Stimulated activated memory B cell treated with anti-CD40 and anti-IgM and Interleukin-4, amounts not matched to agents 10 μg/mL and 1 μg/mL and 100 μg/mL, for 72 hours (primary cell): ENCODE measurements around the gene TMEM190.
"Not testable (repeated sequence)": the region's sequence is repeated elsewhere in the genome, so short reads cannot be mapped to it uniquely, and the experiment has no call there.

ENCODE experiments used
- ATAC-seq: fragments of 150-1000 bp; cut with Tn5 transposase; 2 replicates; pipeline ENCODE4 v1.10.0; 2021
- H3K27ac Mint-ChIP-seq: one replicate; pipeline ENCODE4 v1.8.0; 2022; ENCODE audit warnings: mild to moderate bottlenecking, mixed read lengths
- H3K27me3 Mint-ChIP-seq: one replicate; pipeline ENCODE4 v1.8.0; 2022; ENCODE audit warnings: mixed read lengths
- H3K36me3 Mint-ChIP-seq: one replicate; pipeline ENCODE4 v1.8.0; 2022; ENCODE audit warnings: mixed read lengths
- H3K4me1 Mint-ChIP-seq: one replicate; pipeline ENCODE4 v1.8.0; 2022; ENCODE audit warnings: mixed read lengths
- H3K4me3 Mint-ChIP-seq: one replicate; pipeline ENCODE4 v1.8.0; 2022; ENCODE audit warnings: mild to moderate bottlenecking, moderate library complexity, mixed read lengths
- H3K9me3 Mint-ChIP-seq: one replicate; pipeline ENCODE4 v1.8.0; 2022; ENCODE audit warnings: mixed read lengths

Gene TMEM190

GRCh38 chr19:55409179-55409578 is 32.6 kb downstream of the TMEM190 start:
- H3K9me3 Mint-ChIP-seq, H3K27me3 Mint-ChIP-seq, ATAC-seq: not testable (repeated sequence)
- peak overlapping the region; percentile 94 for H3K27ac Mint-ChIP-seq
- H3K36me3 Mint-ChIP-seq, result peaks cover 16% of the 10 kb centered on the region
- peak overlapping the region; percentile 87 for H3K4me3 Mint-ChIP-seq
- peaks cover 17% of the 10 kb centered on the region for H3K4me1 Mint-ChIP-seq

- Mint-ChIP-seq H3K4me3 (no peak overlapping the region), H3K36me3 (peaks cover 16% of the 10 kb centered on the region), H3K27ac (no peak overlapping the region), H3K27me3 (no peaks in the 10 kb centered on the region), H3K4me1 (peaks cover 17% of the 10 kb centered on the region), H3K9me3 (no peaks in the 10 kb centered on the region)
- no peak for ATAC-seq
Observed at GRCh38 chr19:55410168-55410567, 33.5 kb downstream of the TMEM190 start.

GRCh38 chr19:55418185-55418584 is 41.6 kb downstream of the TMEM190 start:
- no peaks in the 10 kb centered on the region for H3K36me3 Mint-ChIP-seq
- H3K4me1 Mint-ChIP-seq, result no peaks in the 10 kb centered on the region
- no peak overlapping the region for H3K27ac Mint-ChIP-seq
- peak; percentile 43 for ATAC-seq
- H3K4me3 Mint-ChIP-seq, result no peak overlapping the region
- peaks cover 29% of the 10 kb centered on the region for H3K27me3 Mint-ChIP-seq
- no peaks in the 10 kb centered on the region for H3K9me3 Mint-ChIP-seq

GRCh38 chr19:55419103-55419502 is 42.5 kb downstream of the TMEM190 start:
- no peaks in the 10 kb centered on the region for H3K4me1 Mint-ChIP-seq
- peaks cover 29% of the 10 kb centered on the region for H3K27me3 Mint-ChIP-seq
- no peaks in the 10 kb centered on the region for H3K36me3 Mint-ChIP-seq

GRCh38 chr19:55419624-55420236 is 43.1 kb downstream of the TMEM190 start:
- peaks cover 34% of the 10 kb centered on the region for H3K27me3 Mint-ChIP-seq
- no peak for ATAC-seq

More at GRCh38 chr19:55419103-55419502, 42.5 kb downstream of the TMEM190 start:
- no peak overlapping the region for H3K4me3 Mint-ChIP-seq
- no peak overlapping the region for H3K27ac Mint-ChIP-seq
- H3K9me3 Mint-ChIP-seq, result no peaks in the 10 kb centered on the region
- ATAC-seq, result no peak

GRCh38 chr19:55421281-55421680 is 44.7 kb downstream of the TMEM190 start:
- not testable (repeated sequence) for H3K4me3 Mint-ChIP-seq, ATAC-seq, H3K9me3 Mint-ChIP-seq, H3K36me3 Mint-ChIP-seq, H3K27ac Mint-ChIP-seq, H3K4me1 Mint-ChIP-seq
- peaks cover 42% of the 10 kb centered on the region for H3K27me3 Mint-ChIP-seq

More at GRCh38 chr19:55419624-55420236, 43.1 kb downstream of the TMEM190 start:
- H3K4me1 Mint-ChIP-seq, result no peaks in the 10 kb centered on the region
- no peaks in the 10 kb centered on the region for H3K36me3 Mint-ChIP-seq
- no peak overlapping the region for H3K4me3 Mint-ChIP-seq
- no peak overlapping the region for H3K27ac Mint-ChIP-seq
- H3K9me3 Mint-ChIP-seq, result no peaks in the 10 kb centered on the region

- Mint-ChIP-seq H3K27me3 (peaks cover 37% of the 10 kb centered on the region), H3K27ac (no peak overlapping the region), H3K36me3 (no peaks in the 10 kb centered on the region), H3K4me3 (no peak overlapping the region), H3K9me3 (no peaks in the 10 kb centered on the region), H3K4me1 (no peaks in the 10 kb centered on the region)
- ATAC-seq, result no peak
Observed at GRCh38 chr19:55423225-55424005, 46.8 kb downstream of the TMEM190 start.

- no peaks in the 10 kb centered on the region for H3K36me3 Mint-ChIP-seq
- ATAC-seq, result no peak
- H3K4me3 Mint-ChIP-seq, result no peak overlapping the region
- no peaks in the 10 kb centered on the region for H3K4me1 Mint-ChIP-seq
- peaks cover 41% of the 10 kb centered on the region for H3K27me3 Mint-ChIP-seq
- H3K9me3 Mint-ChIP-seq, result no peaks in the 10 kb centered on the region
- no peak overlapping the region for H3K27ac Mint-ChIP-seq
Observed at GRCh38 chr19:55424518-55424917, 47.9 kb downstream of the TMEM190 start.

- no peaks in the 10 kb centered on the region for H3K36me3 Mint-ChIP-seq
- no peak overlapping the region for H3K27ac Mint-ChIP-seq
- no peak for ATAC-seq
- H3K4me1 Mint-ChIP-seq, result no peaks in the 10 kb centered on the region
- peaks cover 50% of the 10 kb centered on the region for H3K27me3 Mint-ChIP-seq
- H3K4me3 Mint-ChIP-seq, result no peak overlapping the region
- H3K9me3 Mint-ChIP-seq, result peaks cover 5% of the 10 kb centered on the region
Observed at GRCh38 chr19:55426042-55426441, 49.4 kb downstream of the TMEM190 start.
